NCI-H1436 (cell line): ENCODE data around the gene ZBTB1.
A peak's percentile ranks its signal among the peaks of the same experiment; 100 is the strongest.

Source experiments
- DNase-seq: peaks from one replicate; lab custom pipeline; 2025; lab: John Stamatoyannopoulos, UW

ZBTB1 gene, protein sequence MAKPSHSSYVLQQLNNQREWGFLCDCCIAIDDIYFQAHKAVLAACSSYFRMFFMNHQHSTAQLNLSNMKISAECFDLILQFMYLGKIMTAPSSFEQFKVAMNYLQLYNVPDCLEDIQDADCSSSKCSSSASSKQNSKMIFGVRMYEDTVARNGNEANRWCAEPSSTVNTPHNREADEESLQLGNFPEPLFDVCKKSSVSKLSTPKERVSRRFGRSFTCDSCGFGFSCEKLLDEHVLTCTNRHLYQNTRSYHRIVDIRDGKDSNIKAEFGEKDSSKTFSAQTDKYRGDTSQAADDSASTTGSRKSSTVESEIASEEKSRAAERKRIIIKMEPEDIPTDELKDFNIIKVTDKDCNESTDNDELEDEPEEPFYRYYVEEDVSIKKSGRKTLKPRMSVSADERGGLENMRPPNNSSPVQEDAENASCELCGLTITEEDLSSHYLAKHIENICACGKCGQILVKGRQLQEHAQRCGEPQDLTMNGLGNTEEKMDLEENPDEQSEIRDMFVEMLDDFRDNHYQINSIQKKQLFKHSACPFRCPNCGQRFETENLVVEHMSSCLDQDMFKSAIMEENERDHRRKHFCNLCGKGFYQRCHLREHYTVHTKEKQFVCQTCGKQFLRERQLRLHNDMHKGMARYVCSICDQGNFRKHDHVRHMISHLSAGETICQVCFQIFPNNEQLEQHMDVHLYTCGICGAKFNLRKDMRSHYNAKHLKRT

DNA sequence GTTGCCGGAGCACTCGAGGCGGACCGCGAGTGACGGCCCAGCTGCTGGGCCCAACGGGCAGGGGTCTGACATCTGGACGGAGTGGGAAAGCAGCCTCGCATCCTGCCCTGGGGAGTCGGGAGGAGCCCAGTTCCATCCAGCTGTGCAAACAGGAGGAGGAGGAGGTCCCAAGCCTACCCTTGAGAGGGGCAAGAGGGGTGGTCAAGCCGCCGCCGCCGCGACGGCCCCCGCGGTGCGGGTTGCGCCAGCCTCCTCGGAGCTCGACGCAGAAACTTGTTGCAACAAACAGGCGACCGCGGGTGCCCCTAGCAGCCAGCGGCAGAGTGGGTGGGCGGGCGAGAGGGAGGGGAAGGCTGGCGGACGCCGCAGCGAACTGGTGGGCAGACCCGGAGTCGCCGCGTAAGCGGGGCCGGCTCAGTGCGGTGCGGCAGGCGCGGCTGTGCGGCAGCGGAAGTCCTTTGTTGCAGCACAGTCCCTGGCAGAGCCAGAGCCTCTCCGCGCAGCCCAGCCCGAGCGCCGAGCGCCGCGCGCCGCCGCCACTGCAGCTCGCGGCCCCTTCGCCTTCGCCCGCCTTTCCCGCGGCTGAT, at the start of gene ZBTB1:
TSS of gene ZBTB1 (plus strand) at position 461 of the 587 bp plus-strand sequence. CDS start 16,735 bp downstream, outside the sequence.
- peak; percentile 57 for DNase-seq

DNA sequence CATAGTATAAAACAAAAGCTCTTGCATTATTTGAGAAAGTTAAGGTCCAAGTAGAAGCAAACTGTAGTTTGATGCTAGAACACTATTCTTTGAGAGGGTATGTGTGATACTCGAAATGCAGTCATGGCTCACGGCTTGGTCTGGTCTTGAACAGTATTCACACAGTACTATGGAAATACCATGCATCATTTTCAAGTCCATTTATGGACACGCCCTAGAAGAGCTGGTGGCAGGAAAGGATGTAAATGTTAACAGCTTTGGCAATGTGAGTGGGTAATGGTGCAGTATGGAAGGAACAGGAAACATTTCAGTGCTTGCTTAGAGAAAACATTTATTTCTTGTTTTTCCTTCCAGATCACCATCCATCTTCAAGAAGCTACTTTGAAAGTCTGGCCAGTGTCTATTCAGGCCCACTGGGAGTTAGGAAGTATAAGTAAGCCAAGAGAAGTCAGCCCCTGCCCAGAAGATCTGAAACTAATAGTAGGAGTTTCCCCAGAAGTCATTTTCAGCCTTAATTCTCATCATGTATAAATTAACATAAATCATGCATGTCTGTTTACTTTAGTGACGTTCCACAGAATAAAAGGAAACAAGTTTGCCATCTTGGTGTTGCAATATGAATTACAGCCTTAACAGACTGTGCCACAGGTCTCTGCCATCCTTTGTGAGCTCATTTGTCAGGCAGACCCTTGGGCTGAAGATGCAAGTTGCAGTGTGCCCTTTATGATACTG, 45.0 kb upstream of the ZBTB1 start:
- no peak for DNase-seq

DNA sequence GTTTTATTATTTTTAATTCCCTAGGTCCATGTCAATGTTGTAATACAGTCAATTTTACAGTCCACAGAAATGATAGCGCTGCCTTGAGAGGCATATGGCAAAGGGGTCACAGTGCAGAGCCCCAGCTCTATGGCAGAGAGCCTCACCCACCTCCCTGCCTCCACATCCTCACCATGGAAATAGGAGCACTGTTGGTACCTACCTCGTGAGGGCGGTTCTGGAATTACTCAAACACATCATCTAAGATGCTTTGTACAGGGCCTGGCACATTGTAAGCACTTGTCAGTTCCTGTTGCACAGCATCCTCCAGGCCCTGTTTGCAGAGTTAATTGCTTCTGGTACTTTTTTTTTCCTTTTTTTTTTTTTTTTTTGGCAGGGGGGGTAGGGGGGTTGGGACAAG, 43.3 kb upstream of the ZBTB1 start:
- DNase-seq = no peak

DNA sequence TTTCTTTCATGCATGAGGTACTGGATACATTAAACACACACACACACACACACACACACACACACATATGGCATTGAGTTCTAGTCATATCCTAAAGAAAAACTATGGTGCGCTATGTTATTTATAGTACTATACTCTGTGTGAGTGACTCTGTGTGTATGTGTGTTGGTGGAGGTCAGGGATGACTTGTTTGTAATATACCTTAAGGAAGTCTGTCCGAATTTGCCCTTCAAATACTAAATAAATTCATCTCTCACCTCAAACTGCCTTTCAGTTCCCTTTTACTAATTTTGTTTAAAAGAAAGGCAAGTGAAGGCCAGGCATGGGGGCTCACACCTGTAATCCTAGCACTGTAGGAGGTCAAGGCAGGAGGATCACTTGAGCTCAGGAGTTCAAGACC, 41.4 kb upstream of the ZBTB1 start:
- DNase-seq = no peak

DNA sequence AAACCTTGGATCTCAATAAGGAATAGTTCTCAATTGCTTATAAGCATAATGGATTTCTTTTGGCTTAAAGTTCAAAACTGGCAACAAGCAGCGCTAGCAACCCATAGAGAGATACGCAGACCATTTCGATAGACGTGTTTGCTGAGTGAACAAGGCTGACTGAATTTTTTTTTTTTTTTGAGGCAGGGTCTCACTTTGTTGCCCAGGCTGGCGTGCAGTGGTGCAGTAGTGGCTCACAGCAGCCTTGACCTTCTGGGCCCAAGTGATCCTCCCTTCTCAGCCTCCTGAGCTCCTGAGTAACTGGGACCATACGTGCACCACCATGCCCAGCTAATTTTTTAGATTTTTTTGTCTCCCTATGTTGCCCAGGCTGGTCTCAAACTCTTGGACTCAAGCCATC, 40.7 kb upstream of the ZBTB1 start:
- no peak for DNase-seq

DNA sequence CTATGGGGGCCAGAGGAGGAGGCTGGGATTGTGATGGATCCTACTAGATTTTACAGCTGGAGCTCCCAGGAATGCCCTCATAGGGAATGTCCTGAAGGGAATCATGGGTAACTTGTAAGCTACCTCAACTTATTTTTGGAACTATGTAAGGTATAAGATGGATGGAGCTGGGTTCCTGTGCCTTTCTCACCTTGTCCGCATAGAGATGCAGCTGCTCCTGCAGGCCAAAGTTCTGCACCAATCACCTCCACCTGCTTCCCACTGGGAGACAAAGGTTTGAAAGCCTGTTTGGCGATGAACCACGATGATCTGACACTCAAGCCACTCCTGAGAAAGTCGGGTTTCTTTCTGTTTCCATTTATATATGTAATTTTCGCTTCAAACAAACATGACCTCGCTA, 39.9 kb upstream of the ZBTB1 start:
- no peak for DNase-seq

DNA sequence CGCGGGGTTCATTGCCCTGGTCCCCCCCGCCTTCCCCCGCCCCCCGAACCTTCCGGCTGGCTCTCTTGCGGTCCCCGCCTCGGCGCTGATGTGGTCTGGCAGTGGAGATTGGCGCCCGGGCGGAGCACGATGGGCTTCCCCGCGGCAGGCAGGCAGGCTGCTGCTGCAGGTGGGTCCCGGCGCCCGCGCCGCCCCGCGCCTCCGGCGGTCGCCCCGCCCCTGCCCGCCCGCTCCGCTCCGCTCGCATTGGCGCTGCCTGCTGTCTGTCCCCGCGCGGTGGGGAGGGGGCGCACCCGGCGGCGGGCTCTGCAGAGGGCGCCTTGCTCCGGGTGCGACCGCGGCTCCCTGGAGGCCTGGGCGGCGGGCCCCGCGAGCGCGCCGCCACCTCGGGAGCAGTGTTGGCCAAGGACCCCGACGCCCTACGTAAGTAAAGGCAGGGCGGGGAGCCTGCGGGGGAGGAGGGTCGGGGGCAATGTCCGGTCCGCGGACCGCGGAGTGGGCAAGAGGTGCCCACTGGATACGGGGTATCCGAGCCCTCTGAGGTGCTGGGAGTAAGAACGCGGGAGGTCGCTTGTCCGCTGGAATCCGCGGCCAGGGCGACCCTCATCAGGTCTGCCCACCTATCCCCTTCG, 39.3 kb upstream of the ZBTB1 start, which contains the start of gene AKAP5:
TSS of gene AKAP5 (plus strand) at position 309 of the 632 bp plus-strand sequence. CDS start 2,896 bp downstream, outside the sequence.
- peak; percentile 84 for DNase-seq

DNA sequence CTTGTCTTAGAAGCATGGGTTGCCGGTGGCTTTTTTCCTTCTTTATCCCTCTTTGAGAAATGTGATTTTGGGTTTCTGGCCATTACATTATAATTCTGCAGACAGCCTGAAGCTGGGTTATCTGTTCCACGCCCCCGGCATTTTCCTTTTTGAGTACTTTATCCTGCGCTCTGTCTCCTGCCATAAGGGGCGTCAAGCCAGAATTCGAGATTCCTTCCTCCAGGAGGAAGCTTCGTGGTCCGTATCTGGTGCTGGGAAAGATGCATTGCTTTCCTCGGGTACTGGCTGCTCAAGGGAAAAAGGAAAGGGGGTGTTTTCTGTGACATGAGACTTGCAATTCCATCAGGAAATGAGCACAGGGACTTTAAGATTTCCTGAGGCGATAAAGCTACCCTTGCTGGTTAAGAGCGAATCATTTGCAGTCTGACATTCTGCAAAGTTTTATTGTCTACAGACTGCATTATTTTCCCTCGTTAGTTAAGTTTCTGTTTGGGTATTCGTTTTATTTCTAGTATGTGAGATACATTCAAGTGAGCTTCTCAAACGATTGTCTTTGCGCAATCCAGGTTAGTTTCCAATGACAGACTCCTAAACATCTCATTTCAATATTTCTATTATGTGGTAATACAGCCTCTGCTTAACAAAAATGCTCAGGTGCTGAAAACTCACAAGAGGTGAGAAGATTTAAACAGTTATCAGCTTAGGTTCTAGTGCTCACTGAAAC, 38.6 kb upstream of the ZBTB1 start:
- no peak for DNase-seq

DNA sequence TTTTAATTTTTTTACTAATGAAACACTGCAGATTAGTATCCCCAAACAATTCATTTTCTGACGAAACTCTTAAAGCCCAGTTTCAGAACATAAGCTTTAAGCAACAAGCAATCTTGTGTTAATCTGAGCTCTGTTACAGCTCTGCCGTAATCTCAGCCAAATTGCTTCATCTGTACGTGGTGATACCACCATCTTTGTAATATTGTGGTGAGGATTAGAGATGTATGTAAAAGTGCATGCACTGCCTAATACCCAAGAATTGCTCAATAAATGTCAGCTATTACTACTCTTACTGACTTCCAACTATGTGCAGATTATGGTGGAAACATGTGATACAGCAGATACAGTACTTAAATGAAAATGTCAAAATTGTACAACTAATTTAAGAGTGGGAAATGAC, 37.5 kb upstream of the ZBTB1 start:
- DNase-seq = no peak

DNA sequence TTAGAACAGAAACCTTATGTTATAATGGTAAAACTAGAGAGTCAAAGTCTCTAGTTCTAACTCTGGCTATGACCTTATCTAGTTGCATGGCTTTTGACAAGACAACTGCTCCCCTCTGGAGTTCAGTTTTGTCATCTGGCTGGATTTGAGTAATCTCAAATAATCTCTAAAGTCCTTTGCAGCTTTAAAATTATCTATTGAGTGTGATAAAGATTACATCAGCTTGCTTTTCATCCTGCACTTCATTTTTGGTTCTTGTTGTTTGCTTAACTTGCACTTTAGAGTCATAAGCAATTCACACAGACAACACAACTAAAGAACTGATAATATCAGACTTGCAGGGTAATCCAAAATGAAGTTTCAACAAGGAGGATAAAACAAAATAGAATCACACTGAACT, 37.0 kb upstream of the ZBTB1 start:
- no peak for DNase-seq

DNA sequence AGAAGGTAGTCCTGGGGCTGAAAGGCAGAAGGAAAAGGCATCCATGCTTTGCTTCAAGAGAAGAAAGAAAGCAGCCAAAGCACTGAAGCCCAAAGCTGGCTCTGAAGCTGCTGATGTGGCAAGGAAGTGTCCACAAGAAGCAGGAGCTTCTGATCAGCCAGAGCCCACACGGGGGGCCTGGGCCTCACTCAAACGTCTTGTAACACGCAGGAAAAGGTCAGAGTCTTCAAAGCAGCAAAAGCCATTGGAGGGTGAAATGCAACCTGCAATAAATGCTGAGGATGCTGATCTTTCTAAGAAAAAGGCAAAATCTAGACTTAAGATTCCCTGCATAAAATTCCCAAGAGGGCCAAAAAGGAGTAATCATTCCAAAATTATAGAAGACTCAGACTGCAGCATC, 36.1 kb upstream of the ZBTB1 start:
- DNase-seq = no peak

DNA sequence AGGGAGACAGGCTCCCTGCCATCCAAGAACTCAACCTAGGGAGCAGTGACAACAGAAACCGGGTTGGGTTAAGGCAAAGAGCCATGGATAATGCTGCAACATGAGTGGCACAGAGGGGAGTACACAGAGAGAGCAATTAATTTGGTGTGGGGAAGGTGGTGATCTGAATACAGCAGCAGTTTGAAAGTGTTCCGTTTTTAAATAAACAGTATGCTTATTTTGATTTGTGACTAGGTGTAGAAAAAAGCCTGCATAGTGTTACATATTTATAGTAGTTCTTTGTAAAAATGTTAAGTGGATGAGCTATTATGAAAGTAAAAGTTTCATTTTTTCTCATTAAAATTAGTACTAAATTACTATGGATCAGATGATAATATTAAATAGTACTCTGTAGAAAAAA, 30.5 kb upstream of the ZBTB1 start:
- no peak for DNase-seq

DNA sequence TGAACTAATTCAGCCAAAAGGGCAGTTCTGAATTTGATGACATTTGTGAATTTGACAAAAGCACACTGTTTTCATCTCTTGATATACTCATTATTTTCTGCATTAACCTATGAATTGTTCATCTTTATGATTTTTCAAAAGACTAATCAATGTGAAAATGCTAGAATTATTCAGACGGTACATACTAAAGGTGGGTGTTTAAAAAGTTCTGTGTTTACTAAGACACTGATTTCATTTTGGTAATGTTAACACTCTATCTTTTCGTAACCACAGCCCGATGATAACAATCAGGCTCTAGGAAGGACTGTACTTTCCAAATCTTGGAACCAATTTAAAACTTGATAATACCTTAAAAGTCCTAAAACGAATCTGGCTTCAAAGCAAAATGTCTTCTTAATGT, 29.9 kb upstream of the ZBTB1 start:
- no peak for DNase-seq

DNA sequence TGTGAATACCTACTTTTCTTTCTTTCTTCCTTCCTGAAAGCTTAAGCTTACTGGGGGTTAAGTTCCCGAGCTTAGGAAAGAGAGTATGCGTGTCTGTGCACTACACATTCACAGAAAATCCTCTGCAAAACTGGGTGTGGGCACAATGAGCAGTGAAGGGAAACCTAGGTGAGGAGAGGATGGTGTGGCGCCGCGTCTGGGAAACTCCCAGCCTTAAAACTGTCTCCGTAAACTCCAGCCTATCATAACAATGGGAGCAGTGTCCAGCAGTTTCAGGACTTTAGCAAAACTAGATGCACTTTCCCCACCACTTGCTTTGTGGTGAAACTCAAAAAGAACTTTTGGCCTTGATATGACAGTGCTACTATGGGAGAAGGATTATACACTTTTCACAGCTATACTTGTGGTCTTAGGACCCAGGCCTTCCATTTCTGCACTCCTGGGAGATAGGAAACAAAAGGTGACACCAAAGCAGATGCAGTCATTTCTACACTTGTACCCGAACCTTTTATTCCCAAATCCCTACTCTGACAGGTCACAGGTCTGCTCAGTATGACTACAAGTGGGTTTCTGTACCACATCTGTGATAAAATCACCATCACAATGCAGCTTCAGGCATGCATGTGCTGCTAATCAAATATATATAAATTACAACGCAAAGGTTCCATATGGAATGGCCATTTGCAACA, 28.8 kb upstream of the ZBTB1 start:
- no peak for DNase-seq

DNA sequence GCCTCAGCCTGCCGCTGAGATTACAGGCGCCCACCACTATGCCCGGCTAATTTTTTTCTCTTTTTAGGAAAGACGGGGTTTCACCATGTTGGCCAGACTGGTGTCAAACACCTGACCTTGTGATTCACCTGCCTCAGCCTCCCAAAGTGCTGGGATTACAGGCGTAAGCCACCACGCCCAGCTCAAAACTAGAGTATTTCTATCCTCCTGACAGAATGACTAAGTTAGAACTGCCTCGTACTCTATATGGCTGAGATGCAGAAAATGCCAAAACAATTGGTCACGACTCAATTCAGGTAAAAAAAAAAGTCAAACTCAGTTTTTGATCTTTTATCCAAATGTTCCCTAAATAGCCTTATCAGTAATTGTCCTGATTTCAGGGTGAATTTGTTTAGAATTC, 28.1 kb upstream of the ZBTB1 start:
- no peak for DNase-seq

DNA sequence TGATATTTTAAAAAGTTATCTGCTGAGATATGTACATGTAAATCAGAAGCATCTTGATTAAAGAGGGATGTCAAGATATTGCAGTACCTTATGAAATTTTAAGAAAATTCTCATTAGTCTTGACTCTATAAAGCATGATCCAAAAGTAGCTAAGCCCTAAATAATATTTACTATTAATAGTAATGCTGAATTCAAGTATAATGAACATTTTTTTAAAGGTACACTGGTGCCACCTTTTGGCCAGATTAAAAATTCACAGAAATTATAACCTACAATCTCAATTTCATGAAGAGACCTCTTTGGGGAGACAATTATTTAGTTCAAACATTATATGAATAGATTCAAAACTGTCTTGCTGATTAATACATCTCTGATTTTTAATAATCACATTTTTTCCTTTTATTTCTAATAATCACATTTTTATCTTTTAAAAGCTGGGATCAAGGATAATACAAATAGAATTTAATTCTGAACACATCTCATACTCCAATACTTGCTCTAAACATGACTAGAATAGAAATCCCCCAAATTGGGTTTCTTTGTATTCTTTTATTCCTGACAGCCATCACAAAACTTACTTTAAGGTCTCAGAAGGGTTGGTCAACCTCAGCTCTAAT, 25.8 kb upstream of the ZBTB1 start:
- DNase-seq = no peak

DNA sequence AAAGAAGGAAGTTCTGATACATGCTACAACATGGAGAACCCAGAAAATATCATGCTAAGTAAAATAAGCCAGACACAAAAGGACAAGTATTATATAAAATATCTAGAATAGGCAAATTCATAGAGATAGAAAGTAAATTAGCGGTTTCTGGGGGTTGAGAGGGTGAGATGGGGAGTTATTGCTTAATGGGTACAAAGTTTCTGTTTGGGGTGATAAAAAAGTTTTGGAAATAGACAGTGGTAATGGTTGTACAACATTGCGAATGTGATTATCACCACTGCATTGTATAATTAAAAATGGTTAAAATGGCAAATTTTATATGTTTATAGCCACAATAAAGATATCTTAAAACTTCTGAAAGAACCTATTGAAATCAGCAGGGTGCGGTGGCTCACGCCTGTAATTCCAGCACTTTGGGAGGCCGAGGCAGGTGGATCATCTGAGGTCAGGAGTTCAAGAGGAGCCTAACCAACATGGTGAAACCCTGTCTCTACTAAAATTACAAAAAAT, 15.9 kb upstream of the ZBTB1 start:
- DNase-seq = no peak

DNA sequence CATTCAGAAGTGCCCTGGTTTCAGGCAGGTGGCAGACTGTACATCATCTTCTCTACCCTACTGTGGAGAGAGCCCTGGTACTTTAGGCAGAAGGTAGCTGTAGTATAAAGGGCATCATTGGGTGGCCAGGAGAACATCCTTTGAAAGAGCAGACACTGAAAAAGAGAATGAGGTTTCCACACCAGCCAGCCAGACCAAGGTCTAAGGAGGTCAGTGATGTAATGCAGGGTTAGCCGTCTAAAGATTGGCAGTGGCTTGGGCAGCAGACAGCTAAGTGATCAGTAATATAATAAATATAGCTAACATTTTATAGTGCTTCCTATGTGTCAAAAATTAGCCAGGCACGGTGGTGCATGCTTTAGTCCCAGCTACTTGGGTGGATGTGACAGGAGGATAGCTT, 12.9 kb upstream of the ZBTB1 start:
- no peak for DNase-seq

DNA sequence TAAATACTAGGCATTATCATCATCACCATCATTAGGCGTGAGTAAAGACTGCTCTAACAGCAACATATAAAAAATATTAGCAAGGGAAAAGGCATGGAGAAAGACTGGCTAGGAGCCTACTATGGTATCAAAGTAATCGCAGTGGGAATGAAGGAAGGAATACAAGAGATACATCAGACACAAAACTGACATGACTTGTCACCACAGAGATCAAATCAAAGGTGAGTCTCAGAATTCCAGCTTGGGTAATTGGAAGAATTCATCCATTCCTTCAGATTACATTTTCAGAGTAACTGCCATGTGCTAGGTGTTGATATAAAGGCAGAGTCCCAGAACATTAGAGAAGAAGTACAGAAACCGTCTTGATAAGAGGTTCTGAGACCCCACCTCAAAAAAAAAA, 11.1 kb upstream of the ZBTB1 start:
- DNase-seq = no peak

DNA sequence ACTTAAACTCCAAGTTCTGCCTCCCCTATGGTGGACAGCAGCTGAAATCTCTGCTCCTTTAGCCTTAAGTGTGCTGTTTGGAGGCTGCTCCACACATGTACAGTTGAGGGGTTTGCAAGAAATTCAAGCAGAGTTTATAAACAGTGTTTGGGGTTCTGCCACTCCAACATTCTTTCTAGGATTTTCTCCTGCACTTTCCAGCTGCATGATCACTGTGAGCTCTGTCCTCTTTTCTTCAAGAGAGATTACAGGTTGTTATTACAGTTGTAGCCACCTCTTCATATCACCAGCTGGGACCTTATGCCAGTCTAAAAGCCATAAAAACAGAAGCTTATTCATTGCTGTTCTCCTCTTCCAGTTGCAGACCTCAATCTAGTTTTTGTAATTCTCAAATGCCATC, 9.3 kb upstream of the ZBTB1 start:
- no peak for DNase-seq
